Astrocyte (in vitro differentiated cells and primary cell): Measurements from ENCODE around the gene DCDC2B. TPM values are rescaled to one million over a fixed set of nuclear protein-coding genes. Genes with fewer than 3 reads are reported as not detected.

Experiments used
- DNase-seq: peaks from one replicate; pipeline ENCODE4 v3.0.0-alpha.2; 2010; ENCODE audit warnings: low read depth
- FAIRE-seq: peaks from 2 replicates; lab custom pipeline; 2011; peaks lifted over from hg19 to GRCh38; lab: Jason Lieb, UNC
- H2AFZ ChIP-seq: 2 replicates; pipeline ENCODE4 v1.6.0; 2012; ENCODE audit warnings: low read depth, low read length, inconsistent platforms
- H3K27ac ChIP-seq: 2 replicates; pipeline ENCODE4 v1.5.1; 2011; ENCODE audit warnings: low read depth, low read length, inconsistent platforms
- H3K27me3 ChIP-seq: 2 replicates; pipeline ENCODE4 v1.6.0; 2011; ENCODE audit warnings: low read length, inconsistent platforms; ENCODE audit not compliant: insufficient read depth
- H3K36me3 ChIP-seq: 2 replicates; pipeline ENCODE4 v1.5.1; 2011; ENCODE audit warnings: low read length, inconsistent platforms; ENCODE audit not compliant: insufficient read depth
- H3K4me1 ChIP-seq: 2 replicates; pipeline ENCODE4 v1.5.1; 2011; ENCODE audit warnings: low read length, inconsistent platforms; ENCODE audit not compliant: insufficient read depth
- H3K4me2 ChIP-seq: 2 replicates; pipeline ENCODE4 v1.6.0; 2012; ENCODE audit warnings: low read length, inconsistent platforms
- H3K4me3 ChIP-seq: 2 replicates; pipeline ENCODE4 v1.5.1; 2011; ENCODE audit warnings: low read depth, mild to moderate bottlenecking, low read length, inconsistent platforms; ENCODE audit not compliant: insufficient read depth
- H3K79me2 ChIP-seq: 2 replicates; pipeline ENCODE4 v1.6.0; 2012; ENCODE audit warnings: mild to moderate bottlenecking, low read length, inconsistent platforms; ENCODE audit not compliant: insufficient read depth
- H3K9ac ChIP-seq: 2 replicates; pipeline ENCODE4 v1.6.0; 2012; ENCODE audit warnings: mild to moderate bottlenecking, low read length, inconsistent platforms
- H3K9me3 ChIP-seq: 2 replicates; pipeline ENCODE4 v1.5.1; 2012; ENCODE audit warnings: low read depth, mild to moderate bottlenecking, low read length, inconsistent platforms; ENCODE audit not compliant: insufficient read depth
- H4K20me1 ChIP-seq: 2 replicates; pipeline ENCODE4 v1.6.0; 2012; ENCODE audit warnings: low read length, inconsistent platforms; ENCODE audit not compliant: insufficient read depth
- H3K27ac Mint-ChIP-seq: one replicate; pipeline ENCODE4 v1.8.0; 2021; ENCODE audit warnings: mild to moderate bottlenecking, mixed read lengths; ENCODE audit not compliant: unreplicated experiment
- H3K27me3 Mint-ChIP-seq: one replicate; pipeline ENCODE4 v1.8.0; 2021; ENCODE audit warnings: low read depth, mixed read lengths; ENCODE audit not compliant: unreplicated experiment
- H3K36me3 Mint-ChIP-seq: one replicate; pipeline ENCODE4 v1.8.0; 2021; ENCODE audit warnings: low read depth, mixed read lengths; ENCODE audit not compliant: unreplicated experiment
- H3K4me1 Mint-ChIP-seq: one replicate; pipeline ENCODE4 v1.8.0; 2021; ENCODE audit warnings: low read depth, mixed read lengths; ENCODE audit not compliant: unreplicated experiment
- H3K4me3 Mint-ChIP-seq: one replicate; pipeline ENCODE4 v1.8.0; 2021; ENCODE audit warnings: mild to moderate bottlenecking, moderate library complexity, mixed read lengths; ENCODE audit not compliant: unreplicated experiment
- H3K9me3 Mint-ChIP-seq: one replicate; pipeline ENCODE4 v1.8.0; 2021; ENCODE audit warnings: mild to moderate bottlenecking, mixed read lengths; ENCODE audit not compliant: unreplicated experiment
- CTCF ChIP-seq: IDR thresholded peaks from 2 replicates; pipeline ENCODE4 v1.5.1; 2011; ENCODE audit warnings: low read depth, mild to moderate bottlenecking, inconsistent platforms, low read length, moderate library complexity; ENCODE audit not compliant: insufficient read depth
- EZH2 ChIP-seq: IDR thresholded peaks from 2 replicates; pipeline ENCODE4 v1.6.1; 2012; ENCODE audit warnings: mild to moderate bottlenecking, low read length, inconsistent platforms; ENCODE audit not compliant: insufficient read depth
- total RNA-seq: library from RNA; stranded (reverse); gene quantifications from 2 replicates; pipeline ENCODE4 v1.2.1, GENCODE V29; 2021

Gene DCDC2B
- total RNA-seq, 1 donor from 2014 or later = not detected

- Histone ChIP-seq H3K9ac (no peak overlapping the region), H3K4me1 (no peaks in the 10 kb centered on the region), H4K20me1 (no peaks in the 10 kb centered on the region), H2AFZ (no peak overlapping the region), H3K27ac (no peak overlapping the region), H3K4me2 (no peak overlapping the region), H3K36me3 (peaks cover 26% of the 10 kb centered on the region), H3K4me3 (no peak overlapping the region), H3K9me3 (no peaks in the 10 kb centered on the region), H3K27me3 (no peaks in the 10 kb centered on the region), H3K79me2 (no peaks in the 10 kb centered on the region)
- TF ChIP-seq CTCF (no peak), EZH2 (no peak)
- Mint-ChIP-seq H3K36me3 (peaks cover 23% of the 10 kb centered on the region), H3K4me3 (no peak overlapping the region), H3K9me3 (no peaks in the 10 kb centered on the region), H3K4me1 (peaks cover 11% of the 10 kb centered on the region), H3K27ac (no peak overlapping the region), H3K27me3 (no peaks in the 10 kb centered on the region)
- DNase-seq (no peak), FAIRE-seq (no peak)
Observed at GRCh38 chr1:32170991-32171390, 37.9 kb upstream of the DCDC2B start.

- H3K4me1 ChIP-seq = no peaks in the 10 kb centered on the region
- H3K27ac Mint-ChIP-seq = peak overlapping the region; percentile 2
- H3K27me3 ChIP-seq = no peaks in the 10 kb centered on the region
- no peaks in the 10 kb centered on the region for H3K9me3 Mint-ChIP-seq
- no peak overlapping the region for H3K4me2 ChIP-seq
- FAIRE-seq = no peak
- TF ChIP-seq EZH2 = no peak
- TF ChIP-seq CTCF = no peak
- H4K20me1 ChIP-seq = no peaks in the 10 kb centered on the region
- DNase-seq = peak; percentile 9
- H3K4me3 ChIP-seq = no peak overlapping the region
- no peaks in the 10 kb centered on the region for H3K9me3 ChIP-seq
- peaks cover 20% of the 10 kb centered on the region for H3K36me3 ChIP-seq
- no peak overlapping the region for H3K9ac ChIP-seq
- H3K36me3 Mint-ChIP-seq = peaks cover 20% of the 10 kb centered on the region
- no peak overlapping the region for H2AFZ ChIP-seq
- peaks cover 11% of the 10 kb centered on the region for H3K4me1 Mint-ChIP-seq
- no peaks in the 10 kb centered on the region for H3K27me3 Mint-ChIP-seq
- H3K4me3 Mint-ChIP-seq = no peak overlapping the region
- no peaks in the 10 kb centered on the region for H3K79me2 ChIP-seq
- no peak overlapping the region for H3K27ac ChIP-seq
Observed at GRCh38 chr1:32172621-32173245, 36.2 kb upstream of the DCDC2B start.

- H2AFZ ChIP-seq = peak overlapping the region; percentile 65
- H3K4me1 ChIP-seq = peaks cover 19% of the 10 kb centered on the region
- peak overlapping the region; percentile 97 for H3K9ac ChIP-seq
- H3K27me3 Mint-ChIP-seq = no peaks in the 10 kb centered on the region
- peak overlapping the region; percentile 91 for H3K27ac ChIP-seq
- H4K20me1 ChIP-seq = peaks cover 24% of the 10 kb centered on the region
- H3K36me3 Mint-ChIP-seq = peaks cover 20% of the 10 kb centered on the region
- no peaks in the 10 kb centered on the region for H3K36me3 ChIP-seq
- H3K79me2 ChIP-seq = peaks cover 31% of the 10 kb centered on the region
- no peak for DNase-seq
- no peaks in the 10 kb centered on the region for H3K27me3 ChIP-seq
- H3K27ac Mint-ChIP-seq = peak overlapping the region; percentile 82
- H3K9me3 ChIP-seq = no peaks in the 10 kb centered on the region
- H3K4me1 Mint-ChIP-seq = peaks cover 11% of the 10 kb centered on the region
- FAIRE-seq = no peak
- H3K9me3 Mint-ChIP-seq = no peaks in the 10 kb centered on the region
- H3K4me3 ChIP-seq = peak overlapping the region; percentile 69
- H3K4me3 Mint-ChIP-seq = peak overlapping the region; percentile 52
- no peak for TF ChIP-seq CTCF
- no peak for TF ChIP-seq EZH2
- H3K4me2 ChIP-seq = peak overlapping the region; percentile 91
Observed at GRCh38 chr1:32178380-32179192, 30.3 kb upstream of the DCDC2B start.
